GM21737 (cell line): ENCODE measurements around the gene PRR23E.

Experiments
- ATAC-seq: cut with Tn5 transposase; IDR thresholded peaks from one replicate; pipeline ENCODE4 v1.9.1; 2021; ENCODE audit warnings: mild to moderate bottlenecking, moderate library complexity; ENCODE audit not compliant: unreplicated experiment

PRR23E gene, protein sequence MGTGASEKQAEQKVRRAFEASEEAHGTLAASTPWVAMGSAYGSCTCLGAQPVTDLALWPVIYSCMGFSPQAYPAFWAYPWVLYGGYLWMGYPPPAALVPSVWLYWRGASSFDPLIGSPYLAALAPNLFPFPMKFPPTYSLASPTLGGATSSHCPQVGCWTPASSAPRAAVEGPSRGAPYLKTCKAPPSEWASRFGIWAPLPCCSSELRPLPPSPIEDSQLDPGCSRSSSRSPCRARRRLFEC

GRCh38 chr3:127192576-127193232 is at the start of gene PRR23E:
Gene PRR23E (plus strand): TSS chr3:127193131. CDS start chr3:127196686, 3,555 bp downstream.
- no peak for ATAC-seq

GRCh38 chr3:127143172-127143571 is 49.8 kb upstream of the PRR23E start:
- no peak for ATAC-seq

GRCh38 chr3:127144631-127145030 is 48.3 kb upstream of the PRR23E start:
- ATAC-seq, result no peak

- ATAC-seq, result no peak
Measured at GRCh38 chr3:127145266-127145665, 47.7 kb upstream of the PRR23E start.

DNA sequence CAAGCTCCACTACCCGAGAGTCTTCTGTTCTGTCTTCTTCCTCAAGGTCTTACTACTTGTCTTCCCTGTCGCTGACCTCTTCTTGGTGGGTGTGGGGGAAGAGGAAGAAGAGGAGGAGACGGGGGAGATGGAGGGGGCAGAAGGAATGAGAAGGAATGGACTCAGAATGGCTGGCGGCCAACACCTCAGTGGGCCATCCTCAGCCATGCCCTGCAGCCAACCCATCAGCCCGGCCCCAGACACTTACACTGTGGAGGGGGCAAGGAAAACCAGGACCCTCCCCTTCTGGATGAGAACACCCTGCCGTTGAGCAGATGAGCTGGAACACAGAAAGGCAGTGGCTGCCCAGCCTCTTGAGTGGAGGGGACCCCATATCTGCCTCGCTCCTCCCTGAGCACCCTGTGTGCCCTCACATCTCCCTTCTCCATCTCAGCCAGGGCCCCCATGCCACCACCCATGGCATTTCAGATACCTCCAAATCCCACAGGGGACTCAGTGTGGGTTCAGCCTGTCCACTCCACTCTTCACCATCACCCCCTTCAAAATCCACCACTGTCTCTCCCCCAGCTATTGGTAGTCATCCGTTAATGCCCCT is 45.5 kb upstream of the PRR23E start:
- ATAC-seq, result no peak

DNA sequence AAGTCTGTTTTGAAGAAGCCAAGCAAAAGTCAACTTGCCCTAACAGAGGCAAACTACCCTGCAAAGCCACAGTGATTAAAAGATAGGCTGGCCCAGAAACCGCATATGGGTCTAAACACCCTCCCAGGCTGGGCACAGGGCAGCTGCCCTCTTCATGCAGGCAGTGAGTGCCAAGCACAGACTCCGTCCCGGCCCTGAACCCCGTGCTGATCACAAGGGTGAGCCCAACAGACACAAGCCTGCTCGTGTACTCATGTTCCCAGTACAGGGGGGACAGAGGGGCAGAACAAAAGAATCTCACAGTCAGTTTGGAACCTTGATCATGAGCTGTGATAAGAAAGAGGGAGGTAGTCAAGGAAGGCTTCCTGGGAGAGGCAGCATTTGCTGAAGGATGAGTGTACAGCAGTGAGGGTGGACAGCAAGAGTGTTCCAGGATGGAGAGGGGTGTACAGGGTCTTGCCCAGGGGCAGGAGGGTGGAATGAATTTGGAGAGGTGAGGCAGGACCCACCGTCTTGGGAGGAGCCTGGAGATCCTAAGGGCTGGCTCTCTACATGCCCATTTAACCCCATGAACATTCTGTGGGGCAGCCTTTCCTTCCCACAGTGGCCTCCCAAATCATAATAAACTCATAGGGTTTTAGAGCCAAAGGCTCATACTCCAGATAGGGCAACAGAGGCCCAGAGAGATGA is 43.2 kb upstream of the PRR23E start:
- no peak for ATAC-seq

DNA sequence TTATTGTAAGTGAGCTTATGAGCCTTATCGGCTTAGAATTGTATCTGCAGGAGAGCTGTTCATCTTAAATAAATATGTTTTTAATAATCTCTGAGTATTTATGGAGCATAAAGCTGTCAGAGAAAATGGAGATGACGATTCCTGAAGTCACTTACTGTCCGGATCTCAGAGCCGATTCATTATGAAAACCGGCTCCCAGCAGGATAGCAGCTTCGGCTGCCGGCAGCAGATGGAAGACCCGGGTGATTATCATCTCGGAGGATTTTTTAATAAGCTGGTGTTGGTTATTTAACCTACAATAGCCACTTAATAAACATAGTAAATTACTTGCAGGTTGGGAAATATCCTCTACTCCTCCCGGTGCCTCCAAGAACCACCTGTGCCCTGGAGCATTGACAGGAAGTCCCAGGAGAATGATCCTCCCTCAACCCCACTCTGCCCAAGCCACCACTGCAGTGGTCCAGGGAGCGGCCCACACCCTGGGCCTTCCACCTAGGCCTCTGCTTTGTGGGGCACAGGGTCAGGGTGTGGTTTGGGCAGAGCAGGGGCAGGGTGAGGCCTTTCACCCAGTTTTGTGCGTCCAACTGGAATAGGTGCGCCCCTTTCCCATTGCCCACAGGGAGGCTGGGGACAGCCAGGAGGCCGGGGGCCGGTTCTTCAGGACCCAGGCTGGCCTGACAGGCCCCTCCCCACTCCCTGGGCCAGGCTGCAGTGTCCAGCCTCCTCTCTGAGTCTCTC is 42.2 kb upstream of the PRR23E start:
- ATAC-seq, result no peak

GRCh38 chr3:127151251-127151564 is 41.7 kb upstream of the PRR23E start:
- ATAC-seq, result no peak

DNA sequence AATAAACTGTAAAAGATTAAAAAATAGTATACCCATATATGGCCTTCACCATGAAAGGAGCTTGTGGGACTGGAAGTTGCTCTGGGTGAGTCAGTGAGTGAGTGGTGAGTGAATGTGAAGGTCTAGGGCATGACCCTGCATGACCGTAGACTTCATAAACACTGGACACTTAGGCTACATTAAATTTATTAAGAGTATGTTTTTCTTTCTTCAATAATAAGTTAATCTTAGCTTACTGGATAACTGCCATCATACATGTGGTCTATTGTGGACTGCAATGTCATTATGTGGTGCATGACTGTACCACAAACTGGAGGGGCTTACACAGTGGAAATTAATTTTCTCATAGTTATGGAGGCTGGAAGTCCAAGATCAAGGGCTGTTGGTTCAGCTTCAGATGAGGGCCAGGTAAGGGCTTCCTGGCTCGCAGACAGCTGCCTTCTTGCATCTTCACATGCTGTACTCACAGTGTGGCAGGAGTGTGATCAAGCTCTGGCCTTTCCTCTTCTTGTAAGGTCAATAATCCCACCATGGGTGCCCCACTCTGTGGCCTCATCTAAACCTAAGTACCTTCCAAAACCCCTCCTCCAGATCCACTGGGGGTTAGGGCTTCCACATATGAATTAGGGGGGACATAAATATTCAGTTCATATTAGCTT is 40.8 kb upstream of the PRR23E start:
- no peak for ATAC-seq

DNA sequence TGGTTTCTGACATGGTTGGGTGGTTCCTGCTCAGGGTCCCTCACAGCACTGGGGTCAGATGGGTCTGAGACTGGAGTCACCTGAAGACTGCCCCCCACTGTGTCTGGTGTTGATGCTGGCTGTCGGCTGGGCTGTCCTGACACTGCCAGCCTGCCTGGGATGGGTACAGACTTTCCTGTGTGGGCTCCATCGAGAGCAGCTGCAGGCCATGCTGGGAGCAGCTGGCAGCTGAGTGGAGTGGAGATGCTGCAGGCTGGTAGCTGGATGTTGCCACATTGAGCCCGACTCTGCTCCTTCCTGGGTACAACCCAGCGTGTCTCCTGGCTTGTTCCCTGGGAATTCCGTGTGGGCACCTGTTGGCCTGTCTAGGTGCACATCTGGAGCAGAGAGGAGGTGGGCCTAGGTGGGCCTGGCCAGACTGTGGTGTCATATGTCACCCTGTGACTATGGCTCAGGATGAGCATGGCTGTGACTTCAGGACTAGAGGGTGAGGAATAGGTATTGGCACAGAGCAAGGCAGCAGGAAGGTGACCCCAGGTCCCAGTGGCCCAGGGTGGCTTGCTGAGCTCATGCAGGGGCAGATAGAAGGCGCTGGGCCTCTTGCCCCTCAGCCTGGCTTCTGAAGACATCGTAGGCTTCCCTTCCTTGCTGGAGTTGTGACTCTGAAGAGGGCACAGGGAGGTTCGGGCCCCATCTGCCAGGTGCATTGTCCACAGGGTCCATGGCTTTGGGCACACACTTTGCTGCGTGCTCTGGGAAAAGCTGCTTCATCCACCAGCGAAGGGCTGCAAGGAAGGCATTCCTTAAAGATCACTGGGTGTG is 40.0 kb upstream of the PRR23E start:
- ATAC-seq, result no peak

DNA sequence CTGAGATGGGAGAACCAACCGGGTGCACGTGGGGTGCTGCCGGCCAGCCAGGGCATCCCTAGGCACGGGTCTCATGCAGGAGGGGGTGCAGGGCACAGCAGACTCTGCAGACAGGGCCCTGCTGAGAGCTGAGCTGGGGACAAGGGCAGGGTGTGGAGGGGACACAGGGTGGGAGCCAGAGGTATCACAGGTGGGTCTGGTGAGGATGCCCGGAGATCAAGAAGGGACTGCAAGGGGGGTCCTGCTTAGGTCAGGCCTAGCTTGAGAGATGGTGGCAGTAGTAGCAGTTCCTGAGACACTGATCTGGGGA is 39.5 kb upstream of the PRR23E start:
- ATAC-seq, result no peak

DNA sequence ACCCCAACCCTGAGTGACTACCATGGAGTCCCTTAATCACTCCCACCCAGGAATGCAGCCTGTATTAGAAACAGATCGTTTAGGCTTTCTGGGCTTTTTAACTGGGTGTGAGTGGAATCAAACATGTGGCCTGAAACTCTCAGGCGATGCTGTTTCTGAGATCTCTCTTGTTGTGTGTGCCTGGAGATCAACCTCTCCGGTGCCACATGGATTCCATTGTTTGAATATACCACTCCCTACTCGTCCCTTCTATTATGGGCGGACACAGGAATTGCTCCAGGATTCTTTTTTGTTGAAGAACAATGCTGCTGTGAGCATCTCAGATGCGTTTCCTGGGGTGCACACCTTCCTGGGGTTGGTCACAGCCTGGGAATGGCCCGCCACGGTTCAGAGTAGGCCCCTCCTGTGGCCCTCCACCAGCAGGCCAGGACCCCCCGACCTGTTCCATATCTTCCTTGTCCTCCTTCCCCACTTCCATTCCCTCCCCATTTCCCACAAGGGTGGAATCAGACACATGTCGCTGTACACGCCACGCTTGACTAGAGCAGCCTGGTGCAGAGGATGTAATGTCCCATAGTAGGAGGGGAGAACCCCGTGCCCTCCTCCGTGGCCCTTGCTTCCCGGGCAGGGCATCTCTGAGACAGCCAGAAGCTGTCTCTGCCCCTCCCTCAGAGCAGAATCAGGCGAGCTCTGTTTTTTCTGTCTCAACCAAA is 36.4 kb upstream of the PRR23E start:
- ATAC-seq, result no peak

DNA sequence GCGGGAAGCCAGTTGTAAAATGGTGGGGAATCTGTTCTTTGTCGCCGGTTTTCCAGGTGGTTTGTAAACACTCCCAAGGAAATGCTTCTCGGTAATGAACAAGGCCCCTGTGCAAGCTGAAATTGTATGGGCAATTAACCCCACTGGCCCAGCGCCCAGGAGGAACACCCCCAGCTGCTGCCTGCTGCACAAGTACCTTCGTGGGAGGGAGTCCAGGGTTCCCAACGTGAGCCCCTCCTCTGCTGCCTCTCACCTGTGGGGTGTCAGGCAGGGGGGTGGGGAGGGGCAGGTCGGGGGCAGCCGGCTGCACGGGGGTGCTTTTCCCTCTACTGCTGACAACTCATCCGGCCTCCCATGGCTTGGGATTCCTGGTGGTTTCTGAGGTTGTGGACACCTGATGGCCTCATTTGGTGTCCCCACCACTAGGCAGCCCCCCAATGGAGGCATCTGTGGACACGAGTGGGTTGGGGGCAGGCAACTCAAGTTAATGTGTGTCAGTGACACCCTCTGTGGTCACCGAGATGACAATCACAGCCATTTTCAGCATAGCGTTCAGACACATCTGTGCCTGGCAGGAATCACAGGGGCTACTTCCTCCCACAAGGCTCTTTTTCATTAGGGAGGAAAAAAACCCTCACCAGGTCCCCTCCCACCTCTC is 35.6 kb upstream of the PRR23E start:
- no peak for ATAC-seq

- no peak for ATAC-seq
Measured at GRCh38 chr3:127158614-127159229, 34.2 kb upstream of the PRR23E start.

- no peak for ATAC-seq
Measured at GRCh38 chr3:127159543-127159942, 33.4 kb upstream of the PRR23E start.

GRCh38 chr3:127161236-127161635 is 31.7 kb upstream of the PRR23E start:
- no peak for ATAC-seq

- no peak for ATAC-seq
Measured at GRCh38 chr3:127161973-127162579, 30.9 kb upstream of the PRR23E start.
